ENCODE measurements around the gene TMEM184B. TPM values are rescaled to one million over a fixed set of nuclear protein-coding genes. Genes with fewer than 3 reads are reported as not detected.

Gene TMEM184B
- total and polyA plus RNA-seq, 4 donors = 7.5 to 12.6 (median 9.9) TPM

DNA sequence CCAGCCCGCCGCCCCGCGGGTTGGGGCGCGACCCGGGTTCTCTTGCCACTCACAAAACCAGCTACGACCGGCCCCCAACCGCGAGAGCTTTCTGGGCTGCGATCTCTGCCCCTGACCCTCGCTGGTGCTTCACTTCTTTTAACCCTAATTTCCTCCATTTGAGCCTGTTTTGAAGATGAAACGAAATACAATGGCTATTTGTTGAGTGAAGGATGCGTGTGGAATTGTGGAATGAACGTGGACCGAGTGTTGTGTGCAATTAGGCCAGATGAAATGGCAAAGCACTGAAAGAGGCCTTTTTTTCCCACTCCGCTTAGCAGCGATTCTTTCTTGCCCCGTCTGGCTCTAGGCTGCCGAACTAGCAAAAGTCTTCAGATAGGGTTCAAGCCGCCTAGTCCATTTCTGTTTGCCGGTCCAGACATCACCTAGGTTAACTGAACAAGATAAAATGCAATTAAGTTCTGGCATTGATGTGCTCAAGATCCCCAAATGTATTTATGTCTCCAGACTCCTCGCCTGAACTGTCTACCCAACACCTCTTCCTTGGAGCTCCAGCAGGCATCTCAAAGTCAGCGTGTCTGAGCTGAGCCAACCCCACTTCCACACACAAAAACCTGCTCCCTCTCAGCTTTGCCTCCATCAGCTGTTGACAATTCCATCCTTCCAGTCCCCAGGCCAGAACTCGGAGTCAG, 471 bp upstream of the TMEM184B start:
- 24% methylated on average over 26 of the region's 26 CpGs for WGBS
- TF ChIP-seq CTCF (IDR thresholded peaks at IDR 0.05; ENCODE audit: low read depth, low read length, missing input control) (no peak), NR2F2 (IDR thresholded peaks at IDR 0.05) (no peak), RAD21 (IDR thresholded peaks at IDR 0.05) (no peak), FOXA2 (IDR thresholded peaks at IDR 0.05) (no peak), FOXA1 (IDR thresholded peaks at IDR 0.05) (no peak), JUND (IDR thresholded peaks at IDR 0.05) (no peak), EGR1 (IDR thresholded peaks at IDR 0.05; ENCODE audit: low read depth in 2 of 2) (no peak), RXRA (IDR thresholded peaks at IDR 0.05) (no peak)
- H3K4me1 ChIP-seq (ENCODE audit: control insufficient read depth in 4 of 4, insufficient read depth in 4 of 4, low read length in 3 of 4) = peaks cover 6 to 18% (median 11%) of the 10 kb centered on the region in 4 donors
- peaks cover 0 to 3% (median 0%) of the 10 kb centered on the region in 4 donors for H3K36me3 ChIP-seq (ENCODE audit: control insufficient read depth in 4 of 4, insufficient read depth in 3 of 4, low read depth in 1 of 4, low read length in 3 of 4)
- peak overlapping the region; percentile 55 to 69 for H3K27ac ChIP-seq (ENCODE audit: low read depth in 1 of 2, low read length in 2 of 2)
- H3K9ac ChIP-seq (ENCODE audit: low read depth in 1 of 2, low read length in 2 of 2) = peak overlapping the region in 1 of 2 donors; percentile 72
- no peak for DNase-seq (ENCODE audit: low spot score)
- no peaks in the 10 kb centered on the region for H3K9me3 ChIP-seq (ENCODE audit: control insufficient read depth in 4 of 4, low read length in 3 of 4)
- peak overlapping the region; percentile 11 to 96 (median 39) for H3K4me3 ChIP-seq (ENCODE audit: low read depth in 1 of 3, low read length in 3 of 3)
- H3K27me3 ChIP-seq (ENCODE audit: control insufficient read depth in 4 of 4, insufficient read depth in 4 of 4, low read length in 3 of 4) = no peaks in the 10 kb centered on the region

- Histone ChIP-seq H3K27me3 (ENCODE audit: control insufficient read depth in 4 of 4, insufficient read depth in 4 of 4, low read length in 3 of 4) (no peaks in the 10 kb centered on the region), H3K9me3 (ENCODE audit: control insufficient read depth in 4 of 4, low read length in 3 of 4) (no peaks in the 10 kb centered on the region), H3K27ac (ENCODE audit: low read depth in 1 of 2, low read length in 2 of 2) (peak overlapping the region; percentile 60 to 69), H3K4me3 (ENCODE audit: low read depth in 1 of 3, low read length in 3 of 3) (peak overlapping the region; percentile 38 to 96 (median 69)), H3K9ac (ENCODE audit: low read depth in 1 of 2, low read length in 2 of 2) (peak overlapping the region; percentile 40 to 81), H3K4me1 (ENCODE audit: control insufficient read depth in 4 of 4, insufficient read depth in 4 of 4, low read length in 3 of 4) (peaks cover 6 to 18% (median 11%) of the 10 kb centered on the region in 4 donors), H3K36me3 (ENCODE audit: control insufficient read depth in 4 of 4, insufficient read depth in 3 of 4, low read depth in 1 of 4, low read length in 3 of 4) (peaks cover 0 to 3% (median 0%) of the 10 kb centered on the region in 4 donors)
- TF ChIP-seq CTCF (IDR thresholded peaks at IDR 0.05; ENCODE audit: low read depth, low read length, missing input control) (no peak), JUND (IDR thresholded peaks at IDR 0.05) (no peak), NR2F2 (IDR thresholded peaks at IDR 0.05) (no peak), GABPA (IDR thresholded peaks at IDR 0.05 in 1 of 2, conservative IDR thresholded peaks at IDR 0.05 in 1 of 2) (no peak), HNF4A (conservative IDR thresholded peaks at IDR 0.05) (no peak), RAD21 (IDR thresholded peaks at IDR 0.05) (no peak), SP1 (IDR thresholded peaks at IDR 0.05) (no peak), TAF1 (conservative IDR thresholded peaks at IDR 0.05) (no peak), FOXA2 (IDR thresholded peaks at IDR 0.05) (no peak), EGR1 (IDR thresholded peaks at IDR 0.05; ENCODE audit: low read depth in 2 of 2) (no peak), HNF4G (IDR thresholded peaks at IDR 0.05) (no peak), ATF3 (IDR thresholded peaks at IDR 0.05) (no peak), FOXA1 (IDR thresholded peaks at IDR 0.05) (no peak), RXRA (IDR thresholded peaks at IDR 0.05) (no peak), REST (IDR thresholded peaks at IDR 0.05) (no peak), ZBTB33 (IDR thresholded peaks at IDR 0.05) (no peak), YY1 (IDR thresholded peaks at IDR 0.05) (no peak)
- TF ChIP-seq, protein P1, sequence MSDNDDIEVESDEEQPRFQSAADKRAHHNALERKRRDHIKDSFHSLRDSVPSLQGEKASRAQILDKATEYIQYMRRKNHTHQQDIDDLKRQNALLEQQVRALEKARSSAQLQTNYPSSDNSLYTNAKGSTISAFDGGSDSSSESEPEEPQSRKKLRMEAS (IDR thresholded peaks at IDR 0.05) = no peak
- DNase-seq (ENCODE audit: low spot score) = no peak
- 5% methylated on average over 7 of the region's 7 CpGs for WGBS
Measured at GRCh38 chr22:38271927-38272372, 860 bp downstream of the TMEM184B start.

Data from liver (tissue), 9 donors.